Lower leg skin (tissue), 3 donors: ENCODE measurements around the gene CDADC1.

Source experiments
- CTCF ChIP-seq, 3 donors: fragments of 450-650 bp; IDR thresholded peaks; one replicate each; pipeline ENCODE4 v1.5.1; 2016; ENCODE audit warnings: antibody characterized with exemption in 3 of 3, mild to moderate bottlenecking in 3 of 3, moderate library complexity in 2 of 3
- POLR2A ChIP-seq, 2 donors: fragments of 450-650 bp; IDR thresholded peaks; one replicate each; pipeline ENCODE4 v1.6.1; 2016 to 2017; ENCODE audit warnings: antibody characterized with exemption in 2 of 2, mild to moderate bottlenecking in 1 of 2, moderate library complexity in 1 of 2

- TF ChIP-seq CTCF (IDR thresholded peaks at IDR 0.05) = no peak
- no peak for TF ChIP-seq POLR2A (IDR thresholded peaks at IDR 0.05)
Measured at GRCh38 chr13:49311816-49312215, 64.1 kb downstream of the CDADC1 start.
